ENCODE data around the gene CNGB1. TPM values are rescaled to one million over a fixed set of nuclear protein-coding genes. Genes with fewer than 3 reads are reported as not detected.

Gene CNGB1
- total and polyA plus RNA-seq, 2 of the 13 experiments (the other 11 are each of a cell fraction or from before 2014, with no cell fraction given), result 0.02 to 0.15 TPM

- TF ChIP-seq POGK (CRISPR knock-in tag; conservative IDR thresholded peaks at IDR 0.05) (0 out of 2 replicates have a peak, but pooled peaks have one; percentile 53), ZNF24 (IDR thresholded peaks at IDR 0.05) (no peak), RFXAP (CRISPR knock-in tag; IDR thresholded peaks at IDR 0.05; ENCODE audit: borderline replicate concordance) (no peak), ZNF570 (CRISPR knock-in tag; IDR thresholded peaks at IDR 0.05; ENCODE audit: borderline replicate concordance) (no peak), SIX1 (CRISPR knock-in tag; IDR thresholded peaks at IDR 0.05; ENCODE audit: borderline replicate concordance) (peak; percentile 44; the same call in 1 of the 2 replicates), MYPOP (CRISPR knock-in tag; IDR thresholded peaks at IDR 0.05) (peak; percentile 57; the same call in 1 of the 2 replicates), ZNF317 (CRISPR knock-in tag; IDR thresholded peaks at IDR 0.05) (peak; percentile 64; the same call in 1 of the 2 replicates), ZKSCAN1 (IDR thresholded peaks at IDR 0.05; ENCODE audit: low read length) (no peak), ZNF501 (CRISPR knock-in tag; IDR thresholded peaks at IDR 0.05) (peak; percentile 12; the same call in 1 of the 2 replicates), ZNF713 (CRISPR knock-in tag; IDR thresholded peaks at IDR 0.05) (no peak), KLF16 (CRISPR knock-in tag; IDR thresholded peaks at IDR 0.05) (no peak), ZNF660 (CRISPR knock-in tag; IDR thresholded peaks at IDR 0.05; ENCODE audit: borderline replicate concordance, low read depth) (no peak), ZSCAN25 (CRISPR knock-in tag; IDR thresholded peaks at IDR 0.05) (no peak), GATA4 (IDR thresholded peaks at IDR 0.05; ENCODE audit: borderline replicate concordance, low read depth) (no peak), ZNF251 (CRISPR knock-in tag; IDR thresholded peaks at IDR 0.05) (no peak), NCOR1 (IDR thresholded peaks at IDR 0.05; ENCODE audit: borderline replicate concordance, low read length) (no peak), CREM (IDR thresholded peaks at IDR 0.05) (peak; percentile 62; the same call in 1 of the 2 replicates), CREM (CRISPR knock-in tag; IDR thresholded peaks at IDR 0.05) (no peak), ZNF768 (CRISPR knock-in tag; IDR thresholded peaks at IDR 0.05) (no peak), JARID2 (CRISPR knock-in tag; IDR thresholded peaks at IDR 0.05; ENCODE audit: insufficient replicate concordance) (no peak), ZNF616 (CRISPR knock-in tag; IDR thresholded peaks at IDR 0.05; ENCODE audit: low read depth) (0 out of 2 replicates have a peak, but pooled peaks have one; percentile 42), NFAT5 (CRISPR knock-in tag; IDR thresholded peaks at IDR 0.05) (no peak), ATAD3A (CRISPR knock-in tag; IDR thresholded peaks at IDR 0.05) (no peak), BHLHE40 (IDR thresholded peaks at IDR 0.05; ENCODE audit: low read length) (peak; percentile 95), SETDB1 (CRISPR knock-in tag; IDR thresholded peaks at IDR 0.05; ENCODE audit: borderline replicate concordance) (no peak)
These were observed 130.1 kb downstream of the CNGB1 start (continued) for GRCh38 chr16:57840833-57841232.

All from HepG2 (cell line).